ENCODE data around the gene SUSD4.

SUSD4 gene

GRCh38 chr1:223363856-223364684 lies at the start of gene SUSD4:
Gene SUSD4, minus strand, starts transcription at chr1:223364176. Its CDS starts 751 bp downstream, at chr1:223363425.
- TF ChIP-seq GATA2 (IDR thresholded peaks at IDR 0.05; ENCODE audit: low read depth, low read length) (no peak), GATA3 (IDR thresholded peaks at IDR 0.05; ENCODE audit: low read depth, low read length) (no peak)

- TF ChIP-seq GATA2 (IDR thresholded peaks at IDR 0.05; ENCODE audit: low read depth, low read length) (no peak), GATA3 (IDR thresholded peaks at IDR 0.05; ENCODE audit: low read depth, low read length) (no peak)
Measured at GRCh38 chr1:223413216-223413615, 49.2 kb upstream of the SUSD4 start.

GRCh38 chr1:223411710-223412109 lies 47.7 kb upstream of the SUSD4 start:
- TF ChIP-seq GATA3 (IDR thresholded peaks at IDR 0.05; ENCODE audit: low read depth, low read length), result no peak
- no peak for TF ChIP-seq GATA2 (IDR thresholded peaks at IDR 0.05; ENCODE audit: low read depth, low read length)

GRCh38 chr1:223411309-223411708 lies 47.3 kb upstream of the SUSD4 start:
- TF ChIP-seq GATA2 (IDR thresholded peaks at IDR 0.05; ENCODE audit: low read depth, low read length) (no peak), GATA3 (IDR thresholded peaks at IDR 0.05; ENCODE audit: low read depth, low read length) (no peak)

GRCh38 chr1:223410036-223410435 lies 46.1 kb upstream of the SUSD4 start:
- TF ChIP-seq GATA2 (IDR thresholded peaks at IDR 0.05; ENCODE audit: low read depth, low read length) (no peak), GATA3 (IDR thresholded peaks at IDR 0.05; ENCODE audit: low read depth, low read length) (no peak)

GRCh38 chr1:223405507-223405906 lies 41.5 kb upstream of the SUSD4 start:
- TF ChIP-seq GATA2 (IDR thresholded peaks at IDR 0.05; ENCODE audit: low read depth, low read length) (no peak), GATA3 (IDR thresholded peaks at IDR 0.05; ENCODE audit: low read depth, low read length) (no peak)

GRCh38 chr1:223403184-223403815 lies 39.3 kb upstream of the SUSD4 start:
- TF ChIP-seq GATA3 (IDR thresholded peaks at IDR 0.05; ENCODE audit: low read depth, low read length) (no peak), GATA2 (IDR thresholded peaks at IDR 0.05; ENCODE audit: low read depth, low read length) (no peak)

GRCh38 chr1:223402790-223403142 lies 38.8 kb upstream of the SUSD4 start:
- no peak for TF ChIP-seq GATA2 (IDR thresholded peaks at IDR 0.05; ENCODE audit: low read depth, low read length)
- no peak for TF ChIP-seq GATA3 (IDR thresholded peaks at IDR 0.05; ENCODE audit: low read depth, low read length)

GRCh38 chr1:223401873-223402789 lies 38.2 kb upstream of the SUSD4 start:
- TF ChIP-seq GATA3 (IDR thresholded peaks at IDR 0.05; ENCODE audit: low read depth, low read length), result no peak
- no peak for TF ChIP-seq GATA2 (IDR thresholded peaks at IDR 0.05; ENCODE audit: low read depth, low read length)

GRCh38 chr1:223394706-223395105 lies 30.7 kb upstream of the SUSD4 start:
- TF ChIP-seq GATA3 (IDR thresholded peaks at IDR 0.05; ENCODE audit: low read depth, low read length) (no peak), GATA2 (IDR thresholded peaks at IDR 0.05; ENCODE audit: low read depth, low read length) (no peak)

GRCh38 chr1:223394242-223394641 lies 30.3 kb upstream of the SUSD4 start:
- TF ChIP-seq GATA3 (IDR thresholded peaks at IDR 0.05; ENCODE audit: low read depth, low read length), result no peak
- TF ChIP-seq GATA2 (IDR thresholded peaks at IDR 0.05; ENCODE audit: low read depth, low read length), result no peak

GRCh38 chr1:223393275-223394214 lies 29.6 kb upstream of the SUSD4 start, which contains the start of gene CCDC185:
Gene CCDC185, plus strand, starts transcription at chr1:223393415. Its CDS starts 61 bp downstream, at chr1:223393476.
- no peak for TF ChIP-seq GATA2 (IDR thresholded peaks at IDR 0.05; ENCODE audit: low read depth, low read length)
- no peak for TF ChIP-seq GATA3 (IDR thresholded peaks at IDR 0.05; ENCODE audit: low read depth, low read length)

- TF ChIP-seq GATA2 (IDR thresholded peaks at IDR 0.05; ENCODE audit: low read depth, low read length), result no peak
- no peak for TF ChIP-seq GATA3 (IDR thresholded peaks at IDR 0.05; ENCODE audit: low read depth, low read length)
Measured at GRCh38 chr1:223390618-223391017, 26.6 kb upstream of the SUSD4 start.
